Natural killer cell treated with Interleukin-12 subunit alpha and Interleukin-12 subunit beta and Interleukin-15 and Interleukin-18, amount 100 ng/mL, for 72 hours (primary cell): ENCODE data around the gene GPC1. TPM values are rescaled to one million over a fixed set of nuclear protein-coding genes. Genes with fewer than 3 reads are reported as not detected.

ENCODE experiments used
- ATAC-seq, 2 donors: fragments of 150-1000 bp; cut with Tn5 transposase in 1 of 2; sonication (Bioruptor Pico), chemical (Tn5 transposase) in 1 of 2; 2 replicates each; pipeline ENCODE4 v1.10.0; 2021
- DNase-seq: peaks from one replicate; pipeline ENCODE4 v3.0.0; 2022; ENCODE audit warnings: low spot score
- H3K27ac Mint-ChIP-seq, 2 donors: 1 replicate in 1 of 2; 2 replicates in 1 of 2; pipeline ENCODE4 v1.8.0; 2022; ENCODE audit warnings: mixed read lengths in 2 of 2, mild to moderate bottlenecking in 1 of 2, moderate library complexity in 1 of 2
- H3K27me3 Mint-ChIP-seq, 2 donors: 1 replicate in 1 of 2; 2 replicates in 1 of 2; pipeline ENCODE4 v1.8.0; 2022; ENCODE audit warnings: mixed read lengths in 2 of 2
- H3K36me3 Mint-ChIP-seq: one replicate; pipeline ENCODE4 v1.8.0; 2022; ENCODE audit warnings: mixed read lengths
- H3K4me1 Mint-ChIP-seq, 2 donors: 1 replicate in 1 of 2; 2 replicates in 1 of 2; pipeline ENCODE4 v1.8.0; 2022; ENCODE audit warnings: low read depth in 2 of 2, mixed read lengths in 2 of 2, mild to moderate bottlenecking in 1 of 2
- H3K4me3 Mint-ChIP-seq: one replicate; pipeline ENCODE4 v1.8.0; 2022; ENCODE audit warnings: mixed read lengths
- H3K9me3 Mint-ChIP-seq: 2 replicates; pipeline ENCODE4 v1.8.0; 2022; ENCODE audit warnings: mixed read lengths
- total RNA-seq, 2 donors: library from RNA; stranded (reverse); gene quantifications; one replicate each; pipeline ENCODE4 v1.2.3, GENCODE V29; 2022

GPC1 gene
- total RNA-seq, 2 donors from 2014 or later, result 1.2 to 1.8 TPM

GRCh38 chr2:240425697-240426096, 9.8 kb upstream of the GPC1 start:
- Mint-ChIP-seq H3K9me3 (no peaks in the 10 kb centered on the region), H3K4me1 (no peaks in the 10 kb centered on the region), H3K27ac (no peak overlapping the region), H3K4me3 (no peak overlapping the region), H3K27me3 (peaks cover 0 to 8% of the 10 kb centered on the region in 2 donors), H3K36me3 (no peaks in the 10 kb centered on the region)
- no peak for DNase-seq
- no peak for ATAC-seq

DNA sequence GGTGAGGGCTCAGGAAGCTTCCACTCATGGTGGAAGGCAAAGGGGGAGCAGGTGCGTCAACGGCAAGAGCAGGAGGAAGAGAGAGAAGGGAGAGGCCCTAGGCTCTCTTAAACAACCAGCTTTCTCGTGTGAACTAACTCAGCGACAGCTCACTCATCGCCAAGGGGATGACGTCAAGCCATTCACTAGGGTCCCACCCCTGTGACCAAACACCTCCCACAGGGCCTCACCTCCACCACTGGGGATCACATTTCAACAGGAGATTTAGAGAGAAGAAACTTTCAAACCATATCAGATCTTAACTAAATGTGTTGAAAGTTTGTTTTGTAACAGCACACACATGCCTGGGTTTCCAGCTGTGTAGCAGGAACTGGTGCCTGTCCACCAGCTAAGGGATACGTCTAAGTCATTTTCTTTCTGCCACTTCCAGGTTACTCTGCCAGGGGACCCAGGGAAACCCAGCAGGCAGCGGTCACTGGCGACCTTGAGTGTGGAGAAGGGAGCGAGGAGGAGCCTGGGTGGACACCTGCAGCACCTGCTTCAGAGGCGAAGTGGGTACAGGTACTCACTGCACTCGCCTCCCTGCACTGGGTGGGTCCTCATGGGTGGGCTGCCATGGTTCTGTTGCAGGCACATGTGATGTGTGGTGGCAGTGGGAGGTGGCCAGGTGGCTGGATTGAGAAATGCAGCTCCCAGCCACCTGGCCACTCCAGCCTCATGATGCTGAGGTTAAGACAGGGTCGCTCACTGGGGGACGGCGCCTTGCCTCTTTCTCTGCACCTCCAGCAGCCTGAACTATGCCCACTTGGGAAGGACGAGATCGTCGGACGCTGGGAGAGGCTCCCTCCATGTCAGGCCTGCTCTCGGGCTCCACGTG, 8.4 kb upstream of the GPC1 start:
- Mint-ChIP-seq H3K9me3 (no peaks in the 10 kb centered on the region), H3K27ac (no peak overlapping the region), H3K4me3 (no peak overlapping the region), H3K27me3 (peaks cover 0 to 8% of the 10 kb centered on the region in 2 donors), H3K36me3 (no peaks in the 10 kb centered on the region), H3K4me1 (no peaks in the 10 kb centered on the region)
- DNase-seq, result no peak
- ATAC-seq, result no peak

GRCh38 chr2:240427729-240428128, 7.7 kb upstream of the GPC1 start:
- Mint-ChIP-seq H3K36me3 (no peaks in the 10 kb centered on the region), H3K4me1 (no peaks in the 10 kb centered on the region), H3K9me3 (no peaks in the 10 kb centered on the region), H3K27me3 (peaks cover 0 to 11% of the 10 kb centered on the region in 2 donors), H3K27ac (no peak overlapping the region), H3K4me3 (no peak overlapping the region)
- no peak for DNase-seq
- no peak for ATAC-seq

DNA sequence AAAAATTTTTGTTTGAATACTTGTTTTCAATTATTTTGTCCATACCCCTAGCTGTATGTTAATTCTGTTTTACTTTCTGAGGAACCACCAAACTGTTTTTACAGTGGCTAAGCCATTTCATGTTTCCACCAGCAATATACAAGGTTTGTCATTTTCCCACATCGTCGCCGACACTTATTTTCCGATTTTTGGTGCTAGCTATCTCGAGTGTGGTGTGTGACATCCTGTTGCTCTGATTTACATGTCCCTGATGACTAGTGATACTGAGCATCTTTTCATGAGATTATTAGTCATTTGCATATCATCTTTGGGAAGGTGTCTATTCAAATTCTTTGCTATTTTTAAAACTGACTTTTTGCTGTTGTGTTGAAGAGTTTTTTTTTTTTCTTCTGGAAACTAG, 7.2 kb upstream of the GPC1 start:
- no peak overlapping the region for H3K27ac Mint-ChIP-seq
- H3K9me3 Mint-ChIP-seq, result no peaks in the 10 kb centered on the region
- peaks cover 0 to 11% of the 10 kb centered on the region in 2 donors for H3K27me3 Mint-ChIP-seq
- no peak for DNase-seq
- H3K4me3 Mint-ChIP-seq, result no peak overlapping the region
- no peak for ATAC-seq
- no peaks in the 10 kb centered on the region for H3K4me1 Mint-ChIP-seq
- H3K36me3 Mint-ChIP-seq, result no peaks in the 10 kb centered on the region

GRCh38 chr2:240429341-240429871, 6.1 kb upstream of the GPC1 start:
- Mint-ChIP-seq H3K4me1 (peaks cover 0 to 3% of the 10 kb centered on the region in 2 donors), H3K4me3 (no peak overlapping the region)
- DNase-seq, result peak; percentile 37

DNA sequence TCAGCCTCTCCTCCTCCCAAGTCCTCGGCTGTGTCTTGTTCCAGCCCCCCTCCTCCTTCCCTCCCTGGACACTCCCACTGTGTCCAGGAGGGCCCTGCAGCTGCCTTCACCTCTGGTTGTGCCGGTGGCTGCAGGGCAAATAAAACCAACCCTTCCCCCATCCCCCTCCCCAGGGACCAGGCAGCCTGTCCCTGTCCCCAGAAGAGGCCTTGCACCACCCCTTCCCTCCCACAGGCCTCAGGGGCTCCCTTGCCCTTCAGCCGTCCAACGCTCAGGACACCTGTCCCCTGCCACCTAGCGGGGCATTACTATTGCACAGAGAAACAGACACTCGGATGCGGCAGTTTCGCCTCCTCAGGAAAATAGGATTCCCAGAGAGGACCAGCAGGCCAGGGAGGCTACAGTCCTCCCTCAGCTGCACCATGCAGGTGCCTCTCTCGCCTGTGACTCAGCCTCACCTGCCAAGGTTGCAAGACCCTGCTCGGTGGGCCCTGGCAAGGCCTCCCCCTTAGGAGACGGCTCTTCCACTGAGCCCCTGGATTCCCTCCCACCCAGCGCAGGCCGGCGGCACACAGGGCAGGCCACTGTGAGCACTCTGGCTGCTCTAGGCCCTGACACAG, 5.5 kb upstream of the GPC1 start:
- no peak overlapping the region for H3K4me3 Mint-ChIP-seq
- no peak overlapping the region for H3K27ac Mint-ChIP-seq
- H3K9me3 Mint-ChIP-seq, result no peaks in the 10 kb centered on the region
- ATAC-seq, result no peak
- DNase-seq, result peak; percentile 57
- H3K36me3 Mint-ChIP-seq, result no peaks in the 10 kb centered on the region
- peaks cover 0 to 6% of the 10 kb centered on the region in 2 donors for H3K4me1 Mint-ChIP-seq
- H3K27me3 Mint-ChIP-seq, result peaks cover 0 to 15% of the 10 kb centered on the region in 2 donors

More at GRCh38 chr2:240429341-240429871, 6.1 kb upstream of the GPC1 start:
- ATAC-seq, result no peak
- H3K9me3 Mint-ChIP-seq, result no peaks in the 10 kb centered on the region
- H3K27ac Mint-ChIP-seq, result no peak overlapping the region
- peaks cover 0 to 15% of the 10 kb centered on the region in 2 donors for H3K27me3 Mint-ChIP-seq
- H3K36me3 Mint-ChIP-seq, result no peaks in the 10 kb centered on the region

GRCh38 chr2:240430595-240430994, 4.9 kb upstream of the GPC1 start:
- DNase-seq (no peak), ATAC-seq (no peak)
- Mint-ChIP-seq H3K4me3 (no peak overlapping the region), H3K4me1 (peaks cover 0 to 6% of the 10 kb centered on the region in 2 donors), H3K27ac (no peak overlapping the region), H3K36me3 (no peaks in the 10 kb centered on the region), H3K9me3 (no peaks in the 10 kb centered on the region), H3K27me3 (peaks cover 0 to 15% of the 10 kb centered on the region in 2 donors)

DNA sequence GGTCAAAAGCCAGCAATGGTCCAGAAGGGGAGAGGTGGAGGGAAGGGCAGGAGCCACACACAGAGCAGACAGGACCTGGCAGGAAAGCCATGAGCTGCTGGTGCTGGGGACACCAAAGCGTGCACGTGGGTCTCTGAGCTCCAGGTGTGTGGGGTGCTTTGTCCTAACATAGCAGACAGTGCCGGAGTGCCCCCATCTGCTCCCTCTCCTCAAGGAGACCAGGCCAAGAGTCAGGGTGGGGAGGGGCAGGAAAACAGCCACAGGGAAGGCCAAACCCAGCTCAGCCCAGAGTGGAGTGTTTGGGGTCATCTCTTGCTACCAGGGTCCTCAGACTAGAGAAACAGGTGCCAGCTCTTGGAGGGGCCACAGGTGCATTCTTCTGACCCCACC, 4.2 kb upstream of the GPC1 start:
- H3K4me1 Mint-ChIP-seq, result peaks cover 0 to 6% of the 10 kb centered on the region in 2 donors
- H3K36me3 Mint-ChIP-seq, result no peaks in the 10 kb centered on the region
- H3K27ac Mint-ChIP-seq, result no peak overlapping the region
- no peaks in the 10 kb centered on the region for H3K9me3 Mint-ChIP-seq
- no peak overlapping the region for H3K4me3 Mint-ChIP-seq
- DNase-seq (peak; percentile 38), ATAC-seq (no peak)
- H3K27me3 Mint-ChIP-seq, result peaks cover 0 to 15% of the 10 kb centered on the region in 2 donors

GRCh38 chr2:240431661-240432424, 3.6 kb upstream of the GPC1 start:
- ATAC-seq (no peak), DNase-seq (peak; percentile 58)
- Mint-ChIP-seq H3K36me3 (no peaks in the 10 kb centered on the region), H3K4me3 (no peak overlapping the region), H3K27ac (no peak overlapping the region), H3K9me3 (no peaks in the 10 kb centered on the region), H3K27me3 (peaks cover 0 to 10% of the 10 kb centered on the region in 2 donors), H3K4me1 (peaks cover 0 to 6% of the 10 kb centered on the region in 2 donors)

DNA sequence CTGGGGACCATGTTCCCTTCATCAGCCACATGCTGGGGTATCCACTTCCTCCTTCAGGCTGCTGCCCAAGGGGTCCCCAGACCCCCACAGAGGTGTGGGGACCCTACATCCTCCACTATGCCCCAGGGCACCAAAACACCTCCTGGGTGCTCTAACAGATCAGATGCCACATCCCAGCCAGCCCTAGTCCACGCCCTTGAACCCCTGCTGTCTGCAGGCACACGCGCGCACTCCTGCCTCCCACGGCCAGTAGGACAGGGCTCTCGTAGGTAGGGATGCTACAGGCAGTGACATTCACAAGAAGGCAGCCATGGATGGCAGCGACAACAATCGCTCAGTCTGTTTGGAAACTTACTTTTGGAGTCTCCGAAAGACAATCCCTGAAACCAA, 3.0 kb upstream of the GPC1 start:
- Mint-ChIP-seq H3K27me3 (peaks cover 0 to 7% of the 10 kb centered on the region in 2 donors), H3K4me3 (no peak overlapping the region), H3K36me3 (no peaks in the 10 kb centered on the region), H3K9me3 (no peaks in the 10 kb centered on the region), H3K4me1 (peaks cover 0 to 6% of the 10 kb centered on the region in 2 donors), H3K27ac (no peak overlapping the region)
- no peak for ATAC-seq
- DNase-seq, result peak; percentile 53

DNA sequence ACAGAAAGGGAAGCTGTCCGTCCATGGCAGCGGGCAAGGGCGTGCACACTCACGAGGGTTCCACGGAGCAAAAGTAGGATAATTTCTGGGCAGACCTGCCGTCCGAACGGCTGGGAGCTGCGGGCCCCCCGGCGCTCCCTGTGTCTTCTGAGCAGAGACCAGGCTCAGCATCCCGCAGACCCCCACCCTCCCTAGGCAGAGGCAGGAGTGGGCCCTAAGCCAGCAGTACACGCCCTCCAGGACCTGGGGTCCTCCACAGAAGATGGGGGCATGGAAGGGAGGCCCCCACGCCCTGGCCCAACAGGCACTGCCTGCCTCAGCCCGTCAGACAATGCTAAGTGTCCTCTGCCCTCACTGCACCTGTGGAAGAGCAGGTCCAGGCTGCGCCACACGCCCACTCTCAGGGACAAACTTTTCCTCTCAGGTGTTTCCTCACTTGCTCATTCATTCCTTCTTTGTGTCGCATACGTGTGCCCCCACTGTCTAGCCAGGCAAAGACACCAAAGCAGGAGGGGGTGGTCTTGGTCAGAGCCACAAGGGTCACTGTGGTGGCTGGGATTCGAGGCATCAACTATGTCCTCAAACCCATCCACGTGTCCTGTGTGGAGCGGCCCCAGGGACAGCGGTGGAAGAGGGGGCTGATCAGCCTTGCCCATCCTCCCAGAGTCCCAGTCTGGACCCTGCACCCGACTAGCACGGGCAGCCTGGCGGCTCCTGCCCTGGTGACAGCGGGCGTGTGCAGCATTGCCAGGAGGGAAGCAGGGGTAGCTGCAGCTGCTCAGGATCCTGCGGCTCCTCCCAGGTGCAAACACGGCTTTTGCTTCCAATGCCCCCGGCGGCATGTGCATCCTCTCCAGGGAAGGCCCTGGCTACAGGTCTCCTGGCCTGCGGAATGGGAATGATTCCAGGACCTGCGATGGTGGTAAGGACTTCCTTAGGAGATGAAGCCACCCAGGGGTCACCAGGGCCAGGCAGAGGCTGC, 2.4 kb upstream of the GPC1 start:
- Mint-ChIP-seq H3K27me3 (peaks cover 0 to 10% of the 10 kb centered on the region in 2 donors), H3K9me3 (no peaks in the 10 kb centered on the region), H3K36me3 (no peaks in the 10 kb centered on the region), H3K4me1 (peaks cover 0 to 10% of the 10 kb centered on the region in 2 donors), H3K4me3 (peak overlapping the region; percentile 60), H3K27ac (no peak overlapping the region)
- DNase-seq (peak; percentile 29), ATAC-seq (no peak)

DNA sequence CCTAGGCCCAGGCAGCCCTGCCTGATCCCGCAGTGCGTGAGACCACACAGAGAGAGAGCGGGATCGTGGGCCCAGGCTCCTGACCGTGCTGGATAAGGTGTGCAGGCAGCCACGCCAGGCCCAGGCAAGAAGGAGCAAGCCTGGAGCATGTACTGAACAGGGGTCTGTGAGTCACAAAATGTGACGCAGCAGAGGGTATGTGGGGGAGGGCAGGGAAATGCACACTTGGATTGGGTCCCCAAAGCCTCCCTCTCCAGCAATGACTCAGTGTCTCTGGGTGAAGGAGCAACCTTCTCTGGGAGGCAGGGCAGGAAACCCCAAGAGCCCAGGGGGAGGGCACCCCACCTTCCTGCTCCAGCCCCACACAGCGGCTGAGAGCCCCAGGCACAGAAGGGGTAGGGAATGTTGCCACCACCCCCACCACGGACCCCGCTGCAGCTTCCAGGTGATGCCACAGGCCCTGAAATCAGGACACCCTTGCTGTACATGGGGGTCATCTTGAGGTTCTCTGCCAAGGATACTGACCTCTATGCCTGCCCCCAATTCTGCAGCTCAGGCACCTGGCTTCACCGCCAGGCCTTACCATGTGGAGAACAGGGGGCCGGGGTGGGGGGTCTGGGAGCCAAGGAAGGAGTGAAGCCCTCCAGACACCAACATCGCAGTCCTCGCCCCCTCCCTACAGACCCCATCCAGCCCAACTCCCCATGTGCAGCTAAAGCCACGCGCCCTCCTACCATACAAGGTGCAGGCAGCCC, 1.3 kb upstream of the GPC1 start:
- H3K4me3 Mint-ChIP-seq, result peak overlapping the region; percentile 70

More for the DNA sequence above, 1.3 kb upstream of the GPC1 start:
- Mint-ChIP-seq H3K27ac (no peak overlapping the region), H3K9me3 (no peaks in the 10 kb centered on the region), H3K36me3 (no peaks in the 10 kb centered on the region), H3K4me1 (peaks cover 0 to 10% of the 10 kb centered on the region in 2 donors), H3K27me3 (peaks cover 0 to 10% of the 10 kb centered on the region in 2 donors)
- peak; percentile 56 for DNase-seq
- ATAC-seq, result no peak
